ENCODE results near the gene RMDN2. TPM values are rescaled to one million over a fixed set of nuclear protein-coding genes. Genes with fewer than 3 reads are reported as not detected.

Gene RMDN2
- polyA plus RNA-seq, 1 experiment = 3.4 TPM

DNA sequence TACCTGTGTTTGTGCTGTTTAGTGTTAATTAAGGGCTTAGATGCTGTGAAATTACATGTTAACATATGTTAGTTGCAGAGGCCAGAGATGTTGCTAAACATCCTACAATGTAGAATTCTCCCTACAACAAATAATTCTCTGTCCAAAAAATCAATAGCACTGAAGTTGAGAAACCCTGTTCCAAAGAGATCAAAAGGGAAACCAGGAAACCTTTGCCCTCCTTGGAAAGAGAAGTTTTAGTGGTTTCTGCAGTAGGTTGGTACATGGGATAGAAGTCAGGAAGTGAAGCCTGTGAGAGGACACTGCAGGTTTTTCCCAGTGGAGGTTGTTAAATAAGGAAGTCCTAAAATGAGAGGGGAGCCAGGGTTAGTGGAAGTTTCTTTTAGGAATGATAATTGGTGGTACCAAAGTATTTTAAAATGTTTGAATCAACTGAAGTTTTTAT lies 6.3 kb upstream of the RMDN2 start:
- ChIA-PET POLR2A (no interaction called here), CTCF (no interaction called here)
- Histone ChIP-seq H3K4me3 (ENCODE audit: low read depth, low read length) (no peak overlapping the region), H3K36me3 (ENCODE audit: control insufficient read depth, insufficient read depth, low read length) (no peaks in the 10 kb centered on the region), H3K27me3 (ENCODE audit: control insufficient read depth, insufficient read depth, low read length) (no peaks in the 10 kb centered on the region)
- DNase-seq (ENCODE audit: low read depth) = no peak
- TF ChIP-seq, protein P1, sequence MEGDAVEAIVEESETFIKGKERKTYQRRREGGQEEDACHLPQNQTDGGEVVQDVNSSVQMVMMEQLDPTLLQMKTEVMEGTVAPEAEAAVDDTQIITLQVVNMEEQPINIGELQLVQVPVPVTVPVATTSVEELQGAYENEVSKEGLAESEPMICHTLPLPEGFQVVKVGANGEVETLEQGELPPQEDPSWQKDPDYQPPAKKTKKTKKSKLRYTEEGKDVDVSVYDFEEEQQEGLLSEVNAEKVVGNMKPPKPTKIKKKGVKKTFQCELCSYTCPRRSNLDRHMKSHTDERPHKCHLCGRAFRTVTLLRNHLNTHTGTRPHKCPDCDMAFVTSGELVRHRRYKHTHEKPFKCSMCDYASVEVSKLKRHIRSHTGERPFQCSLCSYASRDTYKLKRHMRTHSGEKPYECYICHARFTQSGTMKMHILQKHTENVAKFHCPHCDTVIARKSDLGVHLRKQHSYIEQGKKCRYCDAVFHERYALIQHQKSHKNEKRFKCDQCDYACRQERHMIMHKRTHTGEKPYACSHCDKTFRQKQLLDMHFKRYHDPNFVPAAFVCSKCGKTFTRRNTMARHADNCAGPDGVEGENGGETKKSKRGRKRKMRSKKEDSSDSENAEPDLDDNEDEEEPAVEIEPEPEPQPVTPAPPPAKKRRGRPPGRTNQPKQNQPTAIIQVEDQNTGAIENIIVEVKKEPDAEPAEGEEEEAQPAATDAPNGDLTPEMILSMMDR (IDR thresholded peaks at IDR 0.05; ENCODE audit: insufficient read depth, low read depth, low read length) = no peak

DNA sequence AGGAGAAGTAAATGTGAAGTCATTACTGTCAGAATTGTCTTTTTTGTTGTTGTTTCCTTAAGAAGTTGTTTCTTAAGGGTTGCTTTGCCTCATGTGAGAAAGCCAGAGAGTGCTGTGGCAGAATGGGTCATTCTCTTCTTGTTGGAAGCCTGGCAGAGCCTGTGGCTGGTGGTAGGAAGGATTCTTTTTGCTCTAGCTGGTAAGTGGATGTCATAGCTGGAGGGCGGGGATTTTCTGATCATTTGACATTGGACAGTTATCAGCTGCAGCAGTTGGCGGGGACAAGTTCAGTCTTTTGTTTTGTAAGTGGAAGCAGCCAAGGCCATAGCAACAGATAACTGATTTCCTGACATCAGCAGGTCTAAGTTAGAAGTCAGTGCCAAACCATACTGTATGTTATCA lies 5.5 kb upstream of the RMDN2 start:
- ChIA-PET POLR2A (no interaction called here), CTCF (no interaction called here)
- H3K4me3 ChIP-seq (ENCODE audit: low read depth, low read length) = no peak overlapping the region
- no peaks in the 10 kb centered on the region for H3K36me3 ChIP-seq (ENCODE audit: control insufficient read depth, insufficient read depth, low read length)
- H3K27me3 ChIP-seq (ENCODE audit: control insufficient read depth, insufficient read depth, low read length) = no peaks in the 10 kb centered on the region
- DNase-seq (ENCODE audit: low read depth) = no peak
- TF ChIP-seq, protein P1 (IDR thresholded peaks at IDR 0.05; ENCODE audit: insufficient read depth, low read depth, low read length) = no peak

DNA sequence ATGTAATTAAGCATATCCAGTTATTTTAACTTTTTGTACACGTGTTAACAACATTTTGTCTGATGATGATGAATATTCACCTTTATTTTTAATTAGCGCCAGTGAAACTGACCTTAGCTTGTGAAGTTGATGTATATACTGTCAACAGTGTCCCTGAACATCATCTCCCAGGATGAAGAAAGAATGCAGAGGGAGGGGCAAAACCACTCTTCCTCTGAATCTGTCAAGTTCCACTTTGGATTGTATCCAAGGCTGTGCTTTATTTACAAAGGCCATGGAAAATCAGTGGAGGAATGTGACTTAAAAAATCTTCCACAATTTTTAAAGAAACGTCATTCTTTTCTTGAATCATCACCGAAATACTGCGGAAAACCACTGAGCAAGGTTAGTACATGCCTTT lies 4.5 kb upstream of the RMDN2 start:
- no peak for DNase-seq (ENCODE audit: low read depth)
- Histone ChIP-seq H3K27me3 (ENCODE audit: control insufficient read depth, insufficient read depth, low read length) (no peaks in the 10 kb centered on the region), H3K36me3 (ENCODE audit: control insufficient read depth, insufficient read depth, low read length) (no peaks in the 10 kb centered on the region), H3K4me3 (ENCODE audit: low read depth, low read length) (no peak overlapping the region)
- TF ChIP-seq, protein P1 (IDR thresholded peaks at IDR 0.05; ENCODE audit: insufficient read depth, low read depth, low read length) = no peak
- CTCF ChIA-PET = no interaction called here
- POLR2A ChIA-PET = no interaction called here

DNA sequence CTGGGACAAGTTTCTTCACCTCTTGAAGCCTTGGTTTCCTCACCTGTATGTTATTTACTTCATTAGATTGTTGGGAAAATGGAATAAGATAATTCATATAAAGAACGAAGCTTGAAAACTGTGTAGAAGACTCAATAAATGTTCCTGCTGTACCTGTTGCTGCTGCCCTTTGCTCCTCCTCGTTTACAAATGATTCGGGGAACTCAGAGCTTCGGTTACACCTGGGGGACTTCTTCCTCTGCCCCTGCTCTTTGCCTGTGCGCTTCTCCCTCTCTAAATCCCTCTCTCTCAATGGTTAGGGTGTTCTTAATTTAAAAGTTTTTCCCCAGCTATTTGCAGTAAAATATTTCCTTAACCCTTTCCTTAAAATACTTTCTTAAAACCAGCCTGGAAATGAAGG lies 3.3 kb upstream of the RMDN2 start:
- Histone ChIP-seq H3K4me3 (ENCODE audit: low read depth, low read length) (no peak overlapping the region), H3K36me3 (ENCODE audit: control insufficient read depth, insufficient read depth, low read length) (no peaks in the 10 kb centered on the region), H3K27me3 (ENCODE audit: control insufficient read depth, insufficient read depth, low read length) (no peaks in the 10 kb centered on the region)
- CTCF ChIA-PET = no interaction called here
- DNase-seq (ENCODE audit: low read depth) = no peak
- POLR2A ChIA-PET = no interaction called here
- TF ChIP-seq, protein P1 (IDR thresholded peaks at IDR 0.05; ENCODE audit: insufficient read depth, low read depth, low read length) = no peak

DNA sequence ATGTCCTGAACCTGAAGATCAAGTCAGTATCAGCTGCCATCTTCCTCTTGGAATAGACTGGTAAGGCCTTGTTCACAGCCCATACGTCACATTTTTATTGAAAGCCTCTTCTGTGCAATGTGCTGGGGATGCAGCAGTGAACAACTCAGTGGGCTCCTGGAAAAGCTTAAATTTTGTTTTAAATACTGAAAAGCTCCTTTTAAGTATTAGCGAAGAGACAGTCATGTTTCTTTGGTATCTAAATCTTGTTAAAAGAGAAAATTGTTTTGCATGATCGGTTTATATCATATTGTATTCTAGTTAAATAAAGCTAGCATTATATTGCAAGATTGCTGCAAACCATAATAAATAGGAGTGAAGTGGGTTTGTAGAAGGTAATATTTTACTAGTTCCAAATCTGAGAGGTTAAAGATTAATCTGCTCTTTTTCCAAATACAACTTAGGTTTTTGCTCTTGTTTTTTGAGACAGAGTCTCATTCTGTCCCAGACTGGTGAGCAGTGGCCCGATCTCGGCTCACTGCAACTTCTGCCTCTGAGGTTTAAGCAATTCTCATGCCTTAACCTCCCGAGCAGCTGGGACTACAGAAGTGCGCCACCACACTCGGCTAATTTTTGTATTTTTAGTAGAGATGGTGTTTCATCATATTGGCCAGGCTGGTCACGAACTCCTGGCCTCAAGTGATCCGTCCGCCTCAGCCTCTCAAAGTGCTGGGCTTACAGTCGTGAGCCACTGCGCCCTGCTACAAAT lies 1.6 kb upstream of the RMDN2 start:
- CTCF ChIA-PET = interaction anchor here (1.0 to 1.6 kb wide), 3 partner anchors 33 to 548 kb away, joined by 3 to 4 read pairs (median 3); no protein-coding TSS in a partner anchor
- TF ChIP-seq, protein P1 (IDR thresholded peaks at IDR 0.05; ENCODE audit: insufficient read depth, low read depth, low read length) = no peak
- no peak for DNase-seq (ENCODE audit: low read depth)
- no peak overlapping the region for H3K4me3 ChIP-seq (ENCODE audit: low read depth, low read length)
- H3K36me3 ChIP-seq (ENCODE audit: control insufficient read depth, insufficient read depth, low read length) = no peaks in the 10 kb centered on the region
- H3K27me3 ChIP-seq (ENCODE audit: control insufficient read depth, insufficient read depth, low read length) = no peaks in the 10 kb centered on the region
- POLR2A ChIA-PET = no interaction called here
